HG03064 (cell line): ENCODE data around the gene CASZ1.

ENCODE experiments used
- ATAC-seq: cut with Tn5 transposase; IDR thresholded peaks from one replicate; pipeline ENCODE4 v1.9.1; 2021; ENCODE audit warnings: low read depth; ENCODE audit not compliant: unreplicated experiment

The CASZ1 gene

GRCh38 chr1:10825592-10825991, 29.1 kb upstream of the CASZ1 start:
- no peak for ATAC-seq

GRCh38 chr1:10824821-10825540, 28.5 kb upstream of the CASZ1 start:
- no peak for ATAC-seq

- ATAC-seq, result no peak
These were observed 26.6 kb upstream of the CASZ1 start for GRCh38 chr1:10823000-10823401.

GRCh38 chr1:10821388-10821787, 24.9 kb upstream of the CASZ1 start:
- ATAC-seq, result no peak

- ATAC-seq, result no peak
These were observed 24.0 kb upstream of the CASZ1 start for GRCh38 chr1:10820422-10820821.

GRCh38 chr1:10819198-10819901, 22.9 kb upstream of the CASZ1 start:
- ATAC-seq, result no peak

GRCh38 chr1:10818262-10819197, 22.1 kb upstream of the CASZ1 start:
- ATAC-seq, result no peak

- no peak for ATAC-seq
These were observed 20.4 kb upstream of the CASZ1 start for GRCh38 chr1:10816743-10817369.

- no peak for ATAC-seq
These were observed 19.8 kb upstream of the CASZ1 start for GRCh38 chr1:10816233-10816632.

- no peak for ATAC-seq
These were observed 19.4 kb upstream of the CASZ1 start for GRCh38 chr1:10815858-10816195.

GRCh38 chr1:10814976-10815857, 18.8 kb upstream of the CASZ1 start:
- no peak for ATAC-seq

GRCh38 chr1:10814312-10814711, 17.9 kb upstream of the CASZ1 start:
- no peak for ATAC-seq

GRCh38 chr1:10813799-10814198, 17.4 kb upstream of the CASZ1 start:
- ATAC-seq, result no peak

- ATAC-seq, result no peak
These were observed 16.0 kb upstream of the CASZ1 start for GRCh38 chr1:10812387-10812915.

- no peak for ATAC-seq
These were observed 12.0 kb upstream of the CASZ1 start for GRCh38 chr1:10808441-10808840.

- no peak for ATAC-seq
These were observed 10.5 kb upstream of the CASZ1 start for GRCh38 chr1:10806966-10807365.

GRCh38 chr1:10803971-10804820, 7.8 kb upstream of the CASZ1 start:
- no peak for ATAC-seq

- no peak for ATAC-seq
These were observed 6.7 kb upstream of the CASZ1 start for GRCh38 chr1:10802944-10803715.
